Neural progenitor cell (in vitro differentiated cells): ENCODE results near the gene AFF4. TPM values are rescaled to one million over a fixed set of nuclear protein-coding genes. Genes with fewer than 3 reads are reported as not detected.

Source experiments
- DNase-seq: peaks from one replicate; pipeline ENCODE4 v3.0.0-alpha.2; 2016; ENCODE audit warnings: low spot score
- H2AFZ ChIP-seq: fragments of 200-600 bp; sonication (generic); replicated peaks from 2 replicates; pipeline ENCODE4 v1.6.1; 2016; ENCODE audit warnings: antibody characterized with exemption
- H3F3A ChIP-seq: fragments of 200-600 bp; sonication (generic); 2 replicates; pipeline ENCODE4 v1.6.1; 2016; ENCODE audit warnings: antibody characterized with exemption, low read depth
- H3K27ac ChIP-seq: fragments of 200-600 bp; sonication (generic); 2 replicates; pipeline ENCODE4 v1.5.1; 2016; ENCODE audit warnings: mild to moderate bottlenecking
- H3K27me3 ChIP-seq: fragments of 200-600 bp; sonication (generic); 2 replicates; pipeline ENCODE4 v1.6.1; 2016; ENCODE audit warnings: mild to moderate bottlenecking, moderate library complexity
- H3K36me3 ChIP-seq: fragments of 200-600 bp; sonication (generic); 2 replicates; pipeline ENCODE4 v1.5.1; 2016
- H3K4me1 ChIP-seq: fragments of 200-600 bp; sonication (generic); 2 replicates; pipeline ENCODE4 v1.6.1; 2016; ENCODE audit warnings: mixed run types
- H3K4me2 ChIP-seq: fragments of 200-600 bp; sonication (generic); 2 replicates; pipeline ENCODE4 v1.6.1; 2016
- H3K4me3 ChIP-seq: fragments of 200-600 bp; sonication (generic); 2 replicates; pipeline ENCODE4 v1.5.1; 2016
- H3K79me2 ChIP-seq: fragments of 200-600 bp; sonication (generic); 2 replicates; pipeline ENCODE4 v1.6.1; 2016; ENCODE audit warnings: low read depth
- H3K9ac ChIP-seq: fragments of 200-600 bp; sonication (generic); 2 replicates; pipeline ENCODE4 v1.6.1; 2016
- H3K9me3 ChIP-seq: fragments of 200-600 bp; sonication (generic); 2 replicates; pipeline ENCODE4 v1.5.1; 2016; ENCODE audit warnings: low read depth
- H4K20me1 ChIP-seq: fragments of 200-600 bp; sonication (generic); 2 replicates; pipeline ENCODE4 v1.6.1; 2016; ENCODE audit warnings: low read depth
- H3K27ac Mint-ChIP-seq: 3 replicates; pipeline ENCODE4 v1.8.0; 2021; ENCODE audit warnings: mixed read lengths
- H3K27me3 Mint-ChIP-seq: 2 replicates; pipeline ENCODE4 v1.8.0; 2022; ENCODE audit warnings: low read depth, mild to moderate bottlenecking, inconsistent platforms, moderate library complexity, mixed read lengths; ENCODE audit not compliant: insufficient read depth
- H3K36me3 Mint-ChIP-seq: 3 replicates; pipeline ENCODE4 v1.8.0; 2021; ENCODE audit warnings: mixed read lengths
- H3K4me1 Mint-ChIP-seq: 3 replicates; pipeline ENCODE4 v1.8.0; 2021; ENCODE audit warnings: mixed read lengths
- H3K4me3 Mint-ChIP-seq: 3 replicates; pipeline ENCODE4 v1.8.0; 2021; ENCODE audit warnings: mild to moderate bottlenecking, moderate library complexity, mixed read lengths
- H3K9me3 Mint-ChIP-seq: 3 replicates; pipeline ENCODE4 v1.8.0; 2020; ENCODE audit warnings: mixed read lengths
- EZH2 ChIP-seq: fragments of 200-600 bp; sonication (generic); IDR thresholded peaks from 2 replicates; pipeline ENCODE4 v1.6.1; 2017; ENCODE audit warnings: antibody characterized with exemption, mild to moderate bottlenecking, moderate library complexity
- EZH2phosphoT487 ChIP-seq: fragments of 200-600 bp; sonication (generic); IDR thresholded peaks from 2 replicates; pipeline ENCODE4 v1.6.1; 2017; ENCODE audit warnings: antibody characterized with exemption
- total RNA-seq: library from RNA; depleted of rRNA; stranded (reverse); fragments of >200 nt; gene quantifications from 2 replicates; pipeline ENCODE4 v1.2.3, GENCODE V29; 2015; ENCODE audit warnings: low replicate concordance
- TF ChIP-seq, protein P1 (sequence below): fragments of 200-600 bp; sonication (generic); IDR thresholded peaks from 2 replicates; pipeline ENCODE4 v1.5.1; 2017; ENCODE audit warnings: antibody characterized with exemption, mild to moderate bottlenecking

The AFF4 gene
- total RNA-seq, 1 donor from 2014 or later, result 63.6 TPM

DNA sequence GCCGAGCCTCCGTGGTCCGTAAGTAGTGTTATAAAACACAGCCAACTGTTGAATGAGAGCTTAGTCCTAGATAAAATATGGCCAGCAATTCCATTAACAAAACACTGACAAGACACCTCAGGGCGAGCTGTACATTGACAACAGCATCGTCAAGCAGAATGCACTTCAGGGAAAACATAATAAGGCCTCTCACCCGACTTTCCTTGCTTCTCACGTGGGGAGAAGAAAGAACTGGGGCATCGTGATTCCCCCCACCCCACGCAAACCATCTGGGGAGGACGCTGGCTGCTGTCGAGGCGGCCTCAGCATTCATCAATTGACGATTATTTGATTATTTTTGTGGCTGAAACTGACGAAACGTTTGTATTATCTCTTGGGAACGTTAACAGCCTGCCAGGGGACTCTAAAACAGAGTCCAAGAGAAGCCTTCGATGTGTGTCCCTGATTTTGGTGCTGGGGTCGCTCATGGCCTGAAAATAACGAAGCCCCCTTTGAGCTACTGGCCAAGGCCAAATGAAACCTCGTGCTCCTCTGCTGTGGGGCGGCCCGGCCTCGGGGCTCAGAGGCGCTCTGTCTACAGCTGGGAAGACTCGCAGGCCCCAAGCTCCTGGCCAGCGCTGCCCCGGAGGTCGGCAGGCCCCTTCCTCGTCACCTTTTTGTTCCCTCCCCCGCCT, 97.6 kb downstream of the AFF4 start:
- Histone ChIP-seq H3K36me3 (no peaks in the 10 kb centered on the region), H3K4me1 (peaks cover 11% of the 10 kb centered on the region), H3K9ac (no peak overlapping the region), H3K4me2 (peak overlapping the region; percentile 75), H3K4me3 (peak overlapping the region; percentile 75), H3F3A (peaks cover 21% of the 10 kb centered on the region), H3K79me2 (peaks cover 19% of the 10 kb centered on the region), H2AFZ (peak overlapping the region; percentile 64), H4K20me1 (peaks cover 13% of the 10 kb centered on the region), H3K27me3 (no peaks in the 10 kb centered on the region), H3K27ac (peak overlapping the region; percentile 80), H3K9me3 (no peaks in the 10 kb centered on the region)
- H3K4me3 Mint-ChIP-seq, result peak overlapping the region; percentile 100
- H3K36me3 Mint-ChIP-seq, result peaks cover 10% of the 10 kb centered on the region
- TF ChIP-seq EZH2, result no peak
- TF ChIP-seq, protein P1, sequence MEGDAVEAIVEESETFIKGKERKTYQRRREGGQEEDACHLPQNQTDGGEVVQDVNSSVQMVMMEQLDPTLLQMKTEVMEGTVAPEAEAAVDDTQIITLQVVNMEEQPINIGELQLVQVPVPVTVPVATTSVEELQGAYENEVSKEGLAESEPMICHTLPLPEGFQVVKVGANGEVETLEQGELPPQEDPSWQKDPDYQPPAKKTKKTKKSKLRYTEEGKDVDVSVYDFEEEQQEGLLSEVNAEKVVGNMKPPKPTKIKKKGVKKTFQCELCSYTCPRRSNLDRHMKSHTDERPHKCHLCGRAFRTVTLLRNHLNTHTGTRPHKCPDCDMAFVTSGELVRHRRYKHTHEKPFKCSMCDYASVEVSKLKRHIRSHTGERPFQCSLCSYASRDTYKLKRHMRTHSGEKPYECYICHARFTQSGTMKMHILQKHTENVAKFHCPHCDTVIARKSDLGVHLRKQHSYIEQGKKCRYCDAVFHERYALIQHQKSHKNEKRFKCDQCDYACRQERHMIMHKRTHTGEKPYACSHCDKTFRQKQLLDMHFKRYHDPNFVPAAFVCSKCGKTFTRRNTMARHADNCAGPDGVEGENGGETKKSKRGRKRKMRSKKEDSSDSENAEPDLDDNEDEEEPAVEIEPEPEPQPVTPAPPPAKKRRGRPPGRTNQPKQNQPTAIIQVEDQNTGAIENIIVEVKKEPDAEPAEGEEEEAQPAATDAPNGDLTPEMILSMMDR, result no peak
- no peak for TF ChIP-seq EZH2phosphoT487
- H3K9me3 Mint-ChIP-seq, result no peaks in the 10 kb centered on the region
- H3K27ac Mint-ChIP-seq, result peak overlapping the region; percentile 99
- H3K4me1 Mint-ChIP-seq, result peaks cover 22% of the 10 kb centered on the region
- H3K27me3 Mint-ChIP-seq, result peaks cover 3% of the 10 kb centered on the region
- no peak for DNase-seq

DNA sequence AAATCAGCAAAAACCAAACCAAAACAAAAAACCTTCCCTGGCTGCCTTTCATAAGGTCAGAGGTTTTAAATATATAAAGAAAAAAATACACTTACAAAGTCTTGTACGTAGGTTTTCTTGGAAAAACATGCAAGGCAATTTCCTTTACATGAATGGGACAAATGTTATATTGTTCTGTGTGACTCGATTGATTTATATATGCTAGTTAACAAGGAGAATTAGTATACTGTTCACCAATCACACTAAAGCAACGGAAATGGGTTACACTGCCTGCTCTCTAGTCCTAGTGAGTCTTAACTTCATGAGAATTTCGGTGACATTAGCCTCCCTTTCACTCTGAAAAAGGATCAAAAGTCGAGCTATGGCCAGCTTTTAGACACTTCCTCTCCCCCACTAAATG, 102.7 kb downstream of the AFF4 start:
- H3K9ac ChIP-seq, result no peak overlapping the region
- no peak for DNase-seq
- H3K79me2 ChIP-seq, result no peaks in the 10 kb centered on the region
- H4K20me1 ChIP-seq, result no peaks in the 10 kb centered on the region
- no peak for TF ChIP-seq EZH2
- TF ChIP-seq, protein P1, result no peak
- TF ChIP-seq EZH2phosphoT487, result no peak
- H3K27ac ChIP-seq, result no peak overlapping the region
- H3K9me3 ChIP-seq, result no peaks in the 10 kb centered on the region
- Mint-ChIP-seq H3K9me3 (no peaks in the 10 kb centered on the region), H3K4me3 (no peak overlapping the region), H3K36me3 (no peaks in the 10 kb centered on the region), H3K4me1 (peaks cover 6% of the 10 kb centered on the region), H3K27me3 (peaks cover 3% of the 10 kb centered on the region), H3K27ac (no peak overlapping the region)
- H3K27me3 ChIP-seq, result no peaks in the 10 kb centered on the region
- no peak overlapping the region for H2AFZ ChIP-seq
- H3K4me1 ChIP-seq, result peaks cover 4% of the 10 kb centered on the region
- H3K4me2 ChIP-seq, result no peak overlapping the region
- H3K36me3 ChIP-seq, result no peaks in the 10 kb centered on the region
- no peak overlapping the region for H3K4me3 ChIP-seq
- peaks cover 8% of the 10 kb centered on the region for H3F3A ChIP-seq

DNA sequence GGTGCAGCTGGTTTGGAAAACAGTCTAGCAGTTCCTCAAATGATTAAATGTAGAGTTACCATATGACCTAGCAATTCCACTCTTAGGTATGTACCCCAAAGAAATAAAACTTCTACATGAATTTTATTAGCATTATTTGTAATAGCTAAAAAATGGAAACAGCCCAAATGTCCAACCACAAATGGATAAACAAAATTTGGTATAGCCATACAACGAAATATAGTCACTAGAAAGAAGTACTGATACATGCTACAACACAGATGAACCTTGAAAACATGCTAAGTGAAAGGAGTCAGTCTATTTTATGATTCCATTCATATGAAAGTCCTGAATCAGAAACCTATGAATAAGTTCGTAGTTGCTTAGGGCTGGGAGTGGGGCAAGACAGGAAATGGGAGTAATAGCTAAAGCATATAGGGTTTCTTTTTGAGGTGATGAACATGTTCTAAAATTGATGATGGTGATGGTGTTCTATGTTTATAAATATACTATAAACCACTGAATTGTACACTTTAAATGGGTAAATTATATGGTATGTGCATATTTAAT, 103.5 kb downstream of the AFF4 start:
- Histone ChIP-seq H3F3A (peaks cover under 1% of the 10 kb centered on the region), H3K36me3 (no peaks in the 10 kb centered on the region), H4K20me1 (no peaks in the 10 kb centered on the region), H3K4me1 (no peaks in the 10 kb centered on the region), H3K4me3 (no peak overlapping the region), H3K9ac (no peak overlapping the region), H2AFZ (no peak overlapping the region), H3K4me2 (no peak overlapping the region), H3K27ac (no peak overlapping the region), H3K79me2 (no peaks in the 10 kb centered on the region), H3K27me3 (no peaks in the 10 kb centered on the region), H3K9me3 (no peaks in the 10 kb centered on the region)
- H3K4me1 Mint-ChIP-seq, result no peaks in the 10 kb centered on the region
- no peaks in the 10 kb centered on the region for H3K9me3 Mint-ChIP-seq
- H3K36me3 Mint-ChIP-seq, result no peaks in the 10 kb centered on the region
- no peak overlapping the region for H3K27ac Mint-ChIP-seq
- no peak for DNase-seq
- no peak overlapping the region for H3K4me3 Mint-ChIP-seq
- TF ChIP-seq EZH2phosphoT487 (no peak), EZH2 (no peak)
- TF ChIP-seq, protein P1, result no peak
- H3K27me3 Mint-ChIP-seq, result peaks cover 3% of the 10 kb centered on the region
